HEK293 (cell line): ENCODE results near the gene TBC1D22A.

Experiments used
- CTCF ChIP-seq: fragments of 450-650 bp; formaldehyde crosslinking; IDR thresholded peaks from 2 replicates; pipeline ENCODE4 v1.5.1; 2016; ENCODE audit warnings: missing biosample characterization, missing genetic modification characterization
- REPIN1 ChIP-seq: fragments of 450-650 bp; formaldehyde crosslinking; IDR thresholded peaks from 2 replicates; pipeline ENCODE4 v1.5.1; 2017; ENCODE audit warnings: missing biosample characterization, missing genetic modification characterization, low read depth
- WT1 ChIP-seq: fragments of 450-650 bp; formaldehyde crosslinking; IDR thresholded peaks from 2 replicates; pipeline ENCODE4 v1.5.1; 2016; ENCODE audit warnings: missing biosample characterization, missing genetic modification characterization
- ZNF133 ChIP-seq: fragments of 450-650 bp; formaldehyde crosslinking; IDR thresholded peaks from 2 replicates; pipeline ENCODE4 v1.5.1; 2016; ENCODE audit warnings: missing biosample characterization, missing genetic modification characterization
- ZNF184 ChIP-seq: fragments of 450-650 bp; IDR thresholded peaks from 2 replicates; pipeline ENCODE4 v1.5.1; 2018; ENCODE audit warnings: missing biosample characterization, mild to moderate bottlenecking, missing genetic modification characterization
- ZNF24 ChIP-seq: fragments of 450-650 bp; formaldehyde crosslinking; IDR thresholded peaks from 2 replicates; pipeline ENCODE4 v1.5.1; 2016; ENCODE audit warnings: missing biosample characterization, missing genetic modification characterization
- TF ChIP-seq, protein P1 (sequence below): fragments of 450-650 bp; formaldehyde crosslinking; IDR thresholded peaks from 2 replicates; pipeline ENCODE4 v1.5.1; 2016; ENCODE audit warnings: missing biosample characterization, missing genetic modification characterization

DNA sequence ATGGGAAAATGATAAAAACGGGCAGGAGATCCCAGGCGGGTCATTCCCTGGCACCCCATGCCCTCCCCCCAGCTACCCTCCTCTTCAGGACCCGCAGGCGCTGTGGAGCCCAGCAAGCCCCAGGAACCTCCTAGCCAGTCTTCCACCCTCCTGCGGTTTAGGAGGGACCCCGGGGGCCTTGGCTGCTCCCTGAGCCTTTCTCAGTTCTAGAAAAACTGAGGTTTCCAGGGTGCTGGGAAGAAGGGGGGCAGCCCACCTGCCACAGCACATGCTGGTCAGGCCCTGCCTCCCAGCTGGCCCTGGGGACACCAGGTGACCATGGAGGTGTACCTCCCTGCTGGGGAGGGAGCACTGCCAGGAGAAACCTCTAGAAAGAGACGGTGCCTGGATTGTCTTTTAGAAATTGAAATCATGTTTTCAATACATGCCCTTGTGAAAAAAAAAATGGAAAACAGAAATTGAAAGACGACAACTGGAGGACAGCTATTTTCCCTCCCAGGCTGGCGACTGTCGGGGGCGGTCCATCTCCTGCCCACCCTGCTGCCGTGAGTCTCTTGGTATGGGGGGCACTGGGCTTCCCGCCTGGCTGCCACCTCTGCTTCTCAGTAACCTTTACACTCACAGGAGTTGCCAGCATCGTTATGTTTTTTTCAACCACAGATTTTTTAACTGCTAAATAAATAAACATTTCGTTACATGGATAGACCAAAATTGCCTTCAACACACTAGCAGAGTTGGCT is 398.5 kb downstream of the TBC1D22A start:
- TF ChIP-seq ZNF184 (tag by site-specific recombination) (no peak), WT1 (tag by site-specific recombination) (no peak), REPIN1 (tag by site-specific recombination) (no peak), CTCF (tag by site-specific recombination) (no peak), ZNF24 (tag by site-specific recombination) (no peak), ZNF133 (tag by site-specific recombination) (no peak)
- TF ChIP-seq, protein P1, sequence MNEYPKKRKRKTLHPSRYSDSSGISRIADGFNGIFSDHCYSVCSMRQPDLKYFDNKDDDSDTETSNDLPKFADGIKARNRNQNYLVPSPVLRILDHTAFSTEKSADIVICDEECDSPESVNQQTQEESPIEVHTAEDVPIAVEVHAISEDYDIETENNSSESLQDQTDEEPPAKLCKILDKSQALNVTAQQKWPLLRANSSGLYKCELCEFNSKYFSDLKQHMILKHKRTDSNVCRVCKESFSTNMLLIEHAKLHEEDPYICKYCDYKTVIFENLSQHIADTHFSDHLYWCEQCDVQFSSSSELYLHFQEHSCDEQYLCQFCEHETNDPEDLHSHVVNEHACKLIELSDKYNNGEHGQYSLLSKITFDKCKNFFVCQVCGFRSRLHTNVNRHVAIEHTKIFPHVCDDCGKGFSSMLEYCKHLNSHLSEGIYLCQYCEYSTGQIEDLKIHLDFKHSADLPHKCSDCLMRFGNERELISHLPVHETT (tag by site-specific recombination): no peak
